HG03280 (cell line): ENCODE results near the gene SEPTIN8.

Source experiments
- ATAC-seq: cut with Tn5 transposase; IDR thresholded peaks from one replicate; pipeline ENCODE4 v1.9.1; 2021; ENCODE audit warnings: mild to moderate bottlenecking, moderate library complexity; ENCODE audit not compliant: unreplicated experiment

Gene SEPTIN8

GRCh38 chr5:132785365-132785764, 8.3 kb upstream of the SEPTIN8 start:
- no peak for ATAC-seq

DNA sequence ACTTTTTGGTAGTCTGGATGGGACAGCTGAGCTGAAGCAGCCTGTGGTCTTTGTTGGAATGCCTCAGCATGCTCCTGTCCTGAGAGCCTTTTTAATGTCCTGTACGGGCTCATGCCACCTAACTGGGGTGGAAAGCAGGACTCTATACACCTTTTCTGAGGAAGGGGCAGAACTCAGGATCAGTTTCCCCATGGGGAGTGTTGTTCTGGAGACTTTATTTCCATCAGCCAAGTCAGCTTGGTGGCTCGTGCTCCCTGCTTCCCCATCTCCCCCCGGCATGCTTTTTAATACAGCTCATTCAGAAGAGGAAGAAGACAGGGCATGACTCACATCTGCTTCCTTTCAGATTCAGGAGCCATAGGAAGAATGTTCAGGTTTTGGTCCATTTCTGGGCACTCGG, 5.1 kb upstream of the SEPTIN8 start:
- no peak for ATAC-seq

DNA sequence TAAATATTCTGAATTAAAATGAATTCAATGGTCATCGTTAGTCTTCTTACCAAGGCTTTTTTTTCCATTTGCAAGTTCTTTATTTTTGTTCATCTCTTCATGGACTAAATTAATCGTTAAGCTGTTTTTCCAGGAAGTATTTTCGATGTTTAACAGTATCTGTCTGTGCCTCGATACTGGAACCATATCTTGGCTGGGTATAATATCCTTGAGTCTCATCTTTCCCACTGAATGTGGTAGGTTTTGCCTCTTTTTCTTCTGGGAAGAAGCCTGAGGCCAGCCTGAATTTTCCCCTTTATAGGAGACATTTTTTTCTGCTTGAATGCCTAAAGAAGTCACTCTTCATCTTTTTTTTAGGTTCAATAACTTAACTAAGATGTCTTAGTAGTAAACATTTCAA, 4.0 kb upstream of the SEPTIN8 start:
- ATAC-seq: no peak

DNA sequence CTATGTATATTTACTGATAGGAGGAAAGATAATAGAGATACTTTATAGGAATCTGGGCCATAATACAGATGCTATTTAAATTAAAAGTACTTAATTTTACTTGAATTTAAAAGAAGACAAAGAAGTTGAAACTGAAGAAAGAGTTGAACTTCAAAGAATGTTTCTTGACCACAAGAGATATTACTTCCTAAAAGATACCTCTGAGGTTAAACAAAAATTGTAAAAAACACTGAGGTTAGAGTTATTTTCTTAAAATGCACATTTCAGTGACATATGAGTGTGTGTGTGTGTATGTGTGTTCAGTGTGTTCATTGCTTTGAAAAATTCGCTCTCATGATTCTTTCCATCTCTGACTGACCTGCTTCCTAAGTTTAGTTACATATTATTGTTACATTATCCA, 3.5 kb upstream of the SEPTIN8 start:
- no peak for ATAC-seq

GRCh38 chr5:132779961-132780360, 2.9 kb upstream of the SEPTIN8 start:
- ATAC-seq: no peak

DNA sequence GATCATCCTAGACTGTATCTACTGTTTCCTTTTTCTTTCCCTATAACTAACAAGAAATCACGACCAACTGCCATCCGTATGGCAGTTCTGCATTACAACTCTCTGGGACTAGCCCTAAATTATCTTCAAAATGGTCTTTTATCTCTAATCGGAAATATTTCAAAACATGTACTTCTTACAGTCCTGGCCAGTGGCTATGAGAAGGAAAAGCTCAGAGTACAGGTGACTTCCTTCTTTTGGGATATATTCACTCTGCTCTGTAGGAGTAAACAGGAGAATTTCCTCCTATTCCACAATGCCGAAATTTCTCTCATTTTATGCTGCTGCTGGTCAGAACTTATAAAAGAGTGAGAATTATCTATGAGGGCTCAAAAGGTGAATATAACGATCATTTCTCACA, 1.8 kb upstream of the SEPTIN8 start:
- ATAC-seq: no peak

GRCh38 chr5:132778129-132778528, 1.1 kb upstream of the SEPTIN8 start:
- no peak for ATAC-seq

- ATAC-seq: no peak
These were observed 166 bp downstream of the SEPTIN8 start for GRCh38 chr5:132776938-132777208.

DNA sequence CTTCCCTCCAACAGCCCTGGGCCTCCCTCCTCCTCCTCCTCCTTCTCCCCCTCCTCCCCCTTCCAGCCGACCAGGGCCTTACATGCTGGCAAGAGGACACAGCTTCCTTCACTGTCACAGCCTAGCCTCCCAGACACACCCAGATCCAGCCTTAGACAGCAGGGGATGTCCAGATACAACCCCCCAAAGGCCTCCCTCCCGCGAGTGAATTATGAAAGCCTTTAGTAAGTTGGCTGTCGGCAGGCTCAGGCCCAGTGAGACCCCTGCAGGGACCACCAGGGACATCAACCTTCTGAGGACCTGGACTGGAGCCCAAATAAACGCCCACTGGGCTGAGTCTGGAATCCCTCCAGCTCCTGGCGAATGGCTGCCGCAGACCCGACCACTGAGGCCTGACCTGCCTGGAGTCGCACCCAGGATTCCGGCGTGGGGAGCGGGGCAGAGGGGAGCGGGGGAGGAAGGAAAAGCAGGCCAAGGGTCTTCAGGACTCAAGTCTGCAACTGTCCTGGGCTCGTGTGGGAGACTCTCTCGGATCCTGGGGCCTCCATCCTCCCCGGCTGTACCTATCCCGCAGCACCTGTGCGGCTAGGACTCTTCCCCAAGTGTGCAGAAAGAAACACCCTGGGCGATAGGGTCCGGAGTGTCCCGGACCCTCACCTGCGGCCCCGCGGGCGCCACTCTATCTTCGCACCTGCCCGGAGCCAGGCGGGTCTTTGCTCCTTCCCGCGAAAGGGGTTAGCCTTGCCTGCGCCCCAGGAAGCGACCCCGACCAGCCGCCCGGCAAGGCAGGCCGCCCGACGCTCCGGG, 705 bp downstream of the SEPTIN8 start:
- ATAC-seq: peak; percentile 30

DNA sequence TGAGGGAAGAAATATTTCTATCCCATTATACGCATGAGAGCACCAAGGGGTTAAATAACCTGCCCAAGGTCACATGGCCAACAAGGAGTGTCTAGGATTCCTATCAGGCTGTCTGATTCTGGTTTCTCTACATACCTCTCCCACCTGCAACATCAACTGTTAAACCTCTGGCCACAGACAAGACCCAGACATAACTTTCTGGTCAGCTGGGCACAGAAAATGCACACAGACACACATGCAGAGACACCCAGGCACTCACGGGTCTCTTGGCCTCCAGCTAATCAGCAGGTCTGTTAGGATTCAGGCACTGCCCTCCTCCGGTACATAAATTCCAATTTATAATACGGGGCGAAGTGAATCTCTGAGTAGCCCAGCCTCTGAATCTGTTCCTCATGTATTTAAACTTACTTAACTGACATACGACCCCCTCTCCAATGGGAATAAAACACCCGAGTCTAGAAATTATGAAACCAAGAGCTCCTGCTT, 1.5 kb downstream of the SEPTIN8 start:
- ATAC-seq: no peak

DNA sequence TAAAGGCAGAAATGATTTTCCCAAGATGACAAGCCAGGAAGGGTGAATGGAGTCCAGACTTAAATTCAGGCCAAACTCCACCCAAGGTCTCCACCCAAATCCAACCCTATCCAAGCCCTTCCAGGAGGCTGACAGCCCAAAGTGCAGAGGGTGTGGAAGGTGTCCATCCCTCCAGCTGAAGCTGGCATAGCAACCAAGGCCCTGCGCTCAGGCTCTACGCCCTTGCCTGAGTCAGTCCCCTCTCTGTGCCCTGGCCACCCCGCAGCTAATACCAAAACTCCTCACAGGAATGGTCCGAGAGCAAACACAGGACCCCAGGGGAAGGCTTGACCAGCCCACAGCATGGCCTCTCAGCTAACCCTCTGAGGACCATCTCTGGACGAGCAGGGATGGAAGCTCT, 2.1 kb downstream of the SEPTIN8 start:
- ATAC-seq: no peak

DNA sequence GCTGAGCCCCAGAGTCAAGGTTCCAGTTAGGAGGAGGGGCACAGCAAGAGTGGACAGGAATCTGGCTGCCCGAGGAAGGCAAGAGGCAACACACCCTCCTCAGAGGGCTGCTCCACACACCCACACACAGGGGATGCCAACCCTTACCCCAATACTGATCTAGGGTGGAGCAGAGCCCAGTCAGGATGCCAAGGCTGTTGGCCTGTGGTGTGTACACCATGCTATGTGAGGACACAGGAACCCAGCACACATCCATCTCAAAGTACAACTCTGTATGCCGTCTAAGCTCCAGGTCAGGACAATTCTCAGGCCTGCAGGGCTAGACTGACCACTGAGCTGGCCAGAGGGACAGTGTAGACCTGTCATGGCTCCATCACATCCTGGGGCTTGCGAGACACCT, 2.6 kb downstream of the SEPTIN8 start:
- no peak for ATAC-seq

- no peak for ATAC-seq
These were observed 3.3 kb downstream of the SEPTIN8 start for GRCh38 chr5:132773601-132774355.

- no peak for ATAC-seq
These were observed 3.9 kb downstream of the SEPTIN8 start for GRCh38 chr5:132773114-132773513.

DNA sequence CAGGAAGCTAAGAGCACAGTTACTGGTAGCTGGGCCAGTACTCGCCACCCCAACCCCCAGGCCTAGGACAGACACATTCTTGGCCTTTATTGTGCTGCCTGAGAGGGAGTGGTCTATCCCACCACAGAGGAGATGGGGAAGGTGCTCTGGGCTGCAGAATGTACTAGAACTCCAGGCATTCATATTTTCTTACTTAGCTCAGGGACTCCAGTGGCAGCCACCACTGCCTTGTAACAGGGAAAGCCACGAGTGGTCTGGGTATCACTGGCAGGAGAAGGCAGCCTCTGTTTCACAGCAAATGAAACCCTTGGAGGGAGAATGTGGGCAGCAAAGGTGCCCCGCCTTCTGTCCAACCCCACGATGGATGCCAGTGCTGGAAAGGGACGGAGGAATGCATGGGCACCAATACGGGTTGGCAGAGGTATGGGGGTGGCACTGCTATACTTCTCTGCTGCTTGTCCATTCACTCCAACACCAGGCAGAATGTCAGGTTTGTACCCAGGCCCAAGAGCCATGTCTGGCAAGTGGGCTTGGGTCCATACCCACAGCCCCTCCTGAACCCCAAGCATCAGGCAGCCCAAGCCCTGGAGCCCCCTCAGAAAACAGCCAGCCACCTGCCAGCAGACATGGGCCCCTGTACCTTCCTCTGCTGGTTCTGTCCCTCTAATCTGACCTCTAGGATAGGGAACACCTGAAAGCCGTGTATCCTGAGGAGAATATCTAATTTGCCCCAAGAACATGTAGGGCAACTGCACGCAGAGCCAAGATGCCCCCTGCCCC, 4.6 kb downstream of the SEPTIN8 start:
- no peak for ATAC-seq

DNA sequence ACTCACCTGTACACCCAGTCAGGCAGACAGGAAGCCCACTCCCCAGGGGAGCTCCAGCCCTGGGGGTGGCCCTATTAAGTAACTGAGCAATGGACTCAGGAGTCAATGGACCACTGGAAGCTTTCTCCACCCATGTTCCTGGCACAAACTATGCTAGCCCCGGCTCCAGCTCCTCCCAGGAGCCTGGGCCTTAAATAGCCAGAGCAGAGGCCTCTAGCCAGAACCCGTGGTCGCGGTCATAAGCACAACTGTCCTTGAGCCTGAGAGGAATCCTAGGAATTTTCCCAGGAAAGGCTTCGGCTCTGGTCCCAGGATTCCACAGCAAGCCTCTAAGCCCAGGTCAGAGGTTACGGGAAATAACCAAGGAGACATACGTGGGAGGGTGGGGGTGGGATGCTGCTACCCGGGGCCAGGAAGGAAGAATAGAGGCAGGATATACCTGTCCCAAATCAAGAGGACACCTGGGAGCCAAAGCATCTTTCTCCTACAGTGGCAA, 5.5 kb downstream of the SEPTIN8 start:
- ATAC-seq: no peak

- no peak for ATAC-seq
These were observed 6.4 kb downstream of the SEPTIN8 start for GRCh38 chr5:132770476-132771159.

DNA sequence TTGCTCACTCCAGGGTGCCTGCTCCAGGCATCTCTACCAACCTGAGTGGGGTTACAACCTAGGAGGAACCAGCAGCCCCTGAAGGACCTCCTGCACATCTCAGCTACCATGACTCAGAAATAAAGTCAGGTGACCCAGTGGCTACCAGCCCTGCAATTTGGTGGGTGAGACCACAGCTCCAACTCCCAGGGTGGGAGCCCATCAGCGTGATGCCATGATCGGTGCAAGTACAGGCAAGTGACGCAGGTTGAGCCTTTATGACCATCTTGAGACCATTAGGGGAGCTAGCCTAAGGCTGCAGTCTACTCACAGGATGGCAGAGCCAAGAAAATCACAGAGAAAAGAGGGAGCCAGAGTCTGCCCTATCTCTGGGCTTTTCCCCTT, 8.6 kb downstream of the SEPTIN8 start:
- ATAC-seq: no peak

DNA sequence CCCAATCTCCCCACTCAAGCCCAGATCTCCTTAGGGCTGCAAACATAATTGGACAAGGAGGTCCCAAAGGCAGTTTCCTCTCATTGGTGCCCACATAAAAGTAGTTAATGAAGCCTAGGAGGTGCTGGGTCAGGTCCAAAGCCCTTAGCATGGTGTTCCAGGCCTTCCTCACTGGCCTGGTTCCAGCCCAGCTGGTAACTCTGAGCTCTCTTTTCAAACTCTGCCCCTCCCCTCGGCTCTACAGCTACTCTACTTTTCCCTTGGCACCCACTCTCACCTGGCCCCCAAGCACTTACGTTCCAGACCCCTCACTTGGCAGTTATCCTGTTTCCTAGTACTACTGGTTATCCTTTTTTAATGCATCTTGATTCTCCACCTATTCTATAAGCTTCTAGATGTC, 9.9 kb downstream of the SEPTIN8 start:
- no peak for ATAC-seq

GRCh38 chr5:132766806-132767055, 10.3 kb downstream of the SEPTIN8 start:
- ATAC-seq: no peak
